Fibroblast of mammary gland (primary cell): ENCODE results near the gene EPHB6.

Experiments used
- DNase-seq: peaks from one replicate; pipeline ENCODE4 v3.0.0-alpha.2; 2010; ENCODE audit warnings: low read depth
- H3K4me3 ChIP-seq: 2 replicates; pipeline ENCODE4 v1.5.1; 2011; ENCODE audit warnings: low read depth, mild to moderate bottlenecking, low read length, moderate library complexity; ENCODE audit not compliant: control insufficient read depth
- TF ChIP-seq, protein P1 (sequence below): conservative IDR thresholded peaks from 2 replicates; pipeline ENCODE4 v1.5.1; 2011; ENCODE audit warnings: low read depth, low read length, inconsistent platforms; ENCODE audit not compliant: control insufficient read depth, insufficient read depth

EPHB6 gene

DNA sequence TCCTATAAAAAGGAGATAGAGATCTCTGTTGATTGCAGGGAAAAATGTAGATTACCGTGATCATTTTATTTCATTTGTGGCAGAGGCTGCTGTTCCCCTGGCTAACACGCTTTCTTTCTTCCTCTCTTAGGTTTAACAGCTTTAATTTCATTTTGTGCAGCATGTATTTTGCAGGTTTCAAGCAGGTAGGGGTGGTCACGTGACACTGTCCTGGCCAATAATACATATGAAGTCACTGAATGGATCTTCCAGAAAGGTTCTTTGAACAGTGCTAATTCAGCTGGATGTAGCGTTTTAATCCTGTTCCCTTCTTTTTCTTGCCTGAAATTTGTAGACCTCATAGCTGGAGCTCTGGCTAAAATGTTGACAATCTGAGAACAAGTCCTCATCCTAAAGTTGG is 3.6 kb upstream of the EPHB6 start:
- no peak overlapping the region for H3K4me3 ChIP-seq
- TF ChIP-seq, protein P1, sequence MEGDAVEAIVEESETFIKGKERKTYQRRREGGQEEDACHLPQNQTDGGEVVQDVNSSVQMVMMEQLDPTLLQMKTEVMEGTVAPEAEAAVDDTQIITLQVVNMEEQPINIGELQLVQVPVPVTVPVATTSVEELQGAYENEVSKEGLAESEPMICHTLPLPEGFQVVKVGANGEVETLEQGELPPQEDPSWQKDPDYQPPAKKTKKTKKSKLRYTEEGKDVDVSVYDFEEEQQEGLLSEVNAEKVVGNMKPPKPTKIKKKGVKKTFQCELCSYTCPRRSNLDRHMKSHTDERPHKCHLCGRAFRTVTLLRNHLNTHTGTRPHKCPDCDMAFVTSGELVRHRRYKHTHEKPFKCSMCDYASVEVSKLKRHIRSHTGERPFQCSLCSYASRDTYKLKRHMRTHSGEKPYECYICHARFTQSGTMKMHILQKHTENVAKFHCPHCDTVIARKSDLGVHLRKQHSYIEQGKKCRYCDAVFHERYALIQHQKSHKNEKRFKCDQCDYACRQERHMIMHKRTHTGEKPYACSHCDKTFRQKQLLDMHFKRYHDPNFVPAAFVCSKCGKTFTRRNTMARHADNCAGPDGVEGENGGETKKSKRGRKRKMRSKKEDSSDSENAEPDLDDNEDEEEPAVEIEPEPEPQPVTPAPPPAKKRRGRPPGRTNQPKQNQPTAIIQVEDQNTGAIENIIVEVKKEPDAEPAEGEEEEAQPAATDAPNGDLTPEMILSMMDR, result no peak
- DNase-seq, result no peak

DNA sequence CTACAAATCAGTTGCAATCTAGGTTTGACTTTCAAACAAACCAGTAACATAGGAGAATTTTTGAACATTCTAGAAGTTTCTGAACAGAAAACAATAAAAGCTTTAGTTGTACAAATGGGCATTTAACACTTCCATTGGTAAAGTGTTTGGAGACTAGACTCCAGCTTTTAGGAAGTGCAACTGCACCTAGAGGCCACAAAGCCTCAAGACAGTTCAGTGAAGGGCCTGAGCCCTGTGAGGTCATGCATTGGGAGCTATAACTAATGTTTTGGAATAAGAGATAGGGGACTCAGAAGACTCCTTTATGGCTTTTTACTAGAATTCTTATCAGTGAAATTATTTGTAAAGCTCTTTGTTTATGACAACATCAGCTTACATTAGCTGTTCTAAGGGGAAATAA is 3.0 kb upstream of the EPHB6 start:
- DNase-seq, result no peak
- TF ChIP-seq, protein P1, result no peak
- H3K4me3 ChIP-seq, result no peak overlapping the region

DNA sequence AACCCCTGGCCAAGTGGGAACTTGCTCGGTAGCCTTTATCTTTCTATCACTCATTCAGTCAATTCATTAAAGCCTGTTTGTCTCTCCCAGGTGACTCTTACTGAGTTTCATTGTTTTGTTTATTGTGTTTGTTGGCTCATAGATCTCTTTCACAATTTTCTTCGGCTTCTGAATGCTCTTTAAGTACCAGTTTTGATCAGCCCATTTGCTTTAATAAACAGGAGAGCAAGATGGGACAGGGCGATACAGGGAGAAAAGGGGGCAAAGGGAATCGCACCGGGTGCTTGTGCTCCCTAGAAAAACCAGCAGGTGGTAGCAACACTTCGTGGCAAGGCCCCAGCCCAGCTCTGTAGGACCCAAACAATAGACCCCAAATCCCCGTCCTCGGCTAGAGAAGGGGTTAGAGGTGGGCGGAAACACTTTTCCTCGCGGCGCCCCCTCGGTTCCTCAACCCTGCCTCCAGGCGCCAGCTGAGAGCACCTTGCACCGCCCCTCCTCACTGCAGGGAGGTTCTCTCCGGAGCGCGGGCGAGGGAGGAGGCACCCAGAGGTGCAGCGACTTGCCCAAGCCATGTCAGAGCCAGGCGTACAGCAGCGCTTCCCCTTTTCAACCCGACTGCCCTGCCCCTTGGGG is 1.0 kb upstream of the EPHB6 start:
- H3K4me3 ChIP-seq, result peak overlapping the region; percentile 71
- DNase-seq, result peak; percentile 54
- TF ChIP-seq, protein P1, result peak; percentile 81

DNA sequence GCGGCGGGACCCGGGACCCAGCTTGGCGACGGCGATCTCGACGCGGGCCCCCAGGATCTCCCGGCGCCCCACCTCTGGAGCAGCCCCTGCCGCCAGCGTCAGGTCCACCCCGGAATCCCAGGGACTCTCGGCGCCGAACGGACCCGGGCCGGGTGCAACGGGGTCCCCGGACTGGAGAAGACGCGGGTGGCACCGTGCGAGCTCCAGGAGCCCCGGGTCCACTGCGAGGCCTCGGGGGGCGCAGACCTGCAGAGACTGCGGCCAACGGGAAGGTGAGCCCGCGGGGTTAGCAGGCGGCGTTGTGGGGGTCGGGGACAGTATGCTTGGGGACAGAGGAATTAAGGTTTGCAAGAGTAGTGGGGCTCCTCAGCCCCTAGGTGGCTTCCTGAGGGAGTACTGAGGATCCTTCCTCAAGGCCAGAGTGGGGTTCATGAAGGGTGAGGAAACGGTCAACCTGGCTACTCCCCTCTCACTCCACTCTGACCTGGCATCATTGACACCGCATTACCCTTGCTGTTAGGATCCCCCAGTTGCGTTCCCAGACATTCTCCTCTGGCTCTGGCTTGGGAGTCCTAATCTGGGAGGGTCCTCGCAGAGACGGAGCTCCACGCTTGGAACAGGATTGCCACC is 353 bp downstream of the EPHB6 start:
- TF ChIP-seq, protein P1, result no peak
- peak overlapping the region; percentile 44 for H3K4me3 ChIP-seq
- no peak for DNase-seq

DNA sequence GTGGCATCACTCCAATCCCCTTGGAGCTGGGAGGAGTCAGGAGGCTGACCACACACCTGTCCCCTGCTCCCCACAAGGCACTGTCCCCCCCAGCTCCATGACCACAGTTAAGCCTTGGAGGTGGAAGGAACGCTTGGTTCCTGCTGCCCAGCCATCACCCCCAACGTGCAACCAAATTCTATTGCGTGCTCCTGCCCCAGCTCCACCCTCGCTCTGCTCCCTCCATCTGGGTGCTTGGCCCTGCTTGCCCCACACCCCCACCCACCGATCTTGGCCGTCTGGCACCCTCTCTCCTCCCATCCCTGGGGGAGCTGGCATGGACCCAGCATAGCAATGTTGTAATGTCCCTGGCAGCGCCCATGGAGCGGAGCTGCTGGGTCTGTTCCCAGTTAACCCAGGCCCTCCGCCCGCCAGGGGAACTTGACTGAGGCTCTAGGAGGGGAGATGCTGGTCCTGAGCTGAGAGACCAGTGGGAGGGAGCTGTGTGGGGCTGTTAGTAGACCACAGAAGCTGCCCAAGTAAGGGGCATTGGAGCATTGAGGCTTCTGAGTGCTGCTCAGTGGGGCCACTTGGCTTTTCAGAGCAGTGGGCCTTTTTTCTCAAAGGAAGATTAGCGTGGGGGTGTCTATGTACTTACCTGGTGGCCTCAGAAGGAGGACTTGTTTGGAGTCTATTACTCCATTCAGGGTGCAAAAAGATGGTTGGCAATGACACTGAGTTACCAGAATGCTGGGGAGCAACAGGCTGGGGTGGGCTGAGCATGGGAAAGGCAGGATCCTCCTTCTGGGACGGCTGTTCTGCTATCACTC is 1.1 kb downstream of the EPHB6 start:
- DNase-seq, result peak; percentile 18
- peak overlapping the region; percentile 44 for H3K4me3 ChIP-seq
- TF ChIP-seq, protein P1, result no peak

DNA sequence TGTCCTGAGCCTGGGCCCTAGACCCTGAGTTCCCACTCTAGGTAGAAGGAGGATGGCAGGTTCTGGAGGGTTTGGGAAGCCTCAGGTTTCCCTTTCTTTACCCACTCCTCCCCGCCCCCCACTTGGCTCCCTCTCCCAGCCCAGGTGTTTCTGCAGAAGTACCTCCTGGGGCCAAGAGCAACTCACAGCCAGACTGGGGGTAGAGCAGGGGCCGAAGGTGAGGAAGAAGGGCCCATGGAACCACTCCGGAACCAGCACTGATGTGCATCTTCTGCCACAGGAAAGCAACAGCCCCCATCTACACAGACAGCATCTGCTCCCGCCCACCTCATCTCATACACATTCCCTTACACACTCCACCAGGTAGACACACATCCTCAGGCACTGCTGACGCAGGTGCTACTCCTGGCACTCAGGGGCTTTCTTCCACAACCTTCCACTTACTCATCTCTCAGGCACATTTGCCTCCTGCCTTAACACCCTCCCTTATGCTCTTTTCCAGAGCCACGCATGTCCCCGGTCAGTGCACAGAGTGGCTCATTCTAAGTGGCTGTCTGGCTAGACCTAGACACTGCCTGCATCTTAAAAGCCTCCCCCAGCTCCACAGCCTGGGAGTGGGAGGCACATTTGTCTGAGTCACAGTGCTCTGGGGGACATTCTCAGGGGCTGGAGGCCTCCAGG is 1.8 kb downstream of the EPHB6 start:
- TF ChIP-seq, protein P1, result no peak
- no peak for DNase-seq
- H3K4me3 ChIP-seq, result no peak overlapping the region
